ENCODE data around the gene STX18.

Gene STX18

DNA sequence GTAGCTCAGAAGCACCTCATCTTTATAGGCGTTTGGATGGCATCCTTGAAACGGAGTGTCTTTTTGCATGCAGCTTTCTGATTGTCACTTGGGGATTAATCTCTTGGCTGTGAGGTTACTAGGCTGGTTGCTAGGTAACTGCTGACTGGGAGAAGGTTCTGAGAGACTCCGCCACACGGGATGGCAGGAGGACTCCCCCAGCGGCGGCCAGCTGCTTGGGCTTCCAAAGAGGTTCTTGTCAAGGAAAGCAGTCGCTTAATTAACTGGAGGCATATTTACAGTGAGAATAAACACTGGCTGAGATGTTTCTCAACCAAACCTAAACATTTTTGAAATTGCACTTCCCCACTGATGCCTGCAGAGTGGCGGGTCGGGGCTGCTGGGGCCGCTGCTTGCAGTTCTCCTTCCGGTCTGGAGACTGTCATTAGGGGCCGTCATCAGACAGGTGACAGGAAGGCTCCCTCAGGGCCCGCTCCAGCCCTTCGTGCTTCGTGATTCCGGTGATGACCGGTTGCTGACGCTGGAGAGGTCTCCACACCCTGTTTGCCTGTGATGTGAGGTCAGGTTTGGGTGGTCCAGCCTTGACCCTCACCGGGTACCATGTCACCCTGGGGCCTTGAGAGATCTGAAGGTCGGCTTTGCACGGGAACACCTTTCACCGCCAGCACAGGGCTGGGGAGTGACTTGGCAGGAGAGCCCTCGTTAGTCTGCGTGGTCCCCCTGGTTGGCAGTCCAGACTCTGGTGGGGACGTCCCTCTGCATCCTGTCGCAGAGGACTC, 145.8 kb downstream of the STX18 start:
- no peak for DNase-seq

DNA sequence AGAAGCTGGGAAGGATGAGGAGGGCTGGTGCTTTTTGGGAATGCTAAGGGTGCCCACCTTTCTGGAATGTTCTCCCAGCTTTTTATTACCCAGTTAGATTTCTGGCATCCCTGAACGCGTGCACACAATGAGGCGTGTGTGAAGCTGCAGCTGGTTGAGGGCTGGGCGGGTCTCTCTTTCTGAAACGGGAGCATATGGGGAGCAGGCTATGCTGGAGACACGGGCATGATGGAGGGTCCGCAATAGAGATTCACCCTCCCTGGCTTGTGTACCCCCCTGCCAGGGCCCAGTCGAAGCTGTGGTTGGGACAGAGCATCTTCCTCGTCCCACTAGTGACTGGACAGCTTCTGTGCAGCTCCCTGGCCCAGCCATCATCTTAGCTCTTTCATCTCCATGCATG, 146.5 kb downstream of the STX18 start:
- DNase-seq: no peak

DNA sequence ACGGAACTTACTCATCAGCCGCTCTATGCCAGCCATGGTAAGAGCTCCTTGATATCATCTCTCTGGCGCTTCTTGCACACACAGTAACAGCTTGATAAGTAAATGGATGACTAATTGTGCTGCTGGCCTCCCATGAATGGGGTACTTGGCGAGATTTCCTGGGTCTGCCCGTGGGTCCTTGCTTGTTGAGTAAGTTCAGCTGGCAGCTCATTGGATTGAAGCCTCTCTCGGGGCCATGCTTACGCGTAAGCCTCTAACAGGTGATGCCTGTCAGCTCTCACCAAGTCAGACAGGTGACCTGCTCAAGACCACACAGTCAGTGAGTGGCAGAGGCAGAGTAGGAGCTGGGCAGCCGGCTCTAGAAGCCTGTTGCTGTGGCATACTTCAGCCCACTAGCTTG, 147.2 kb downstream of the STX18 start:
- DNase-seq: no peak

DNA sequence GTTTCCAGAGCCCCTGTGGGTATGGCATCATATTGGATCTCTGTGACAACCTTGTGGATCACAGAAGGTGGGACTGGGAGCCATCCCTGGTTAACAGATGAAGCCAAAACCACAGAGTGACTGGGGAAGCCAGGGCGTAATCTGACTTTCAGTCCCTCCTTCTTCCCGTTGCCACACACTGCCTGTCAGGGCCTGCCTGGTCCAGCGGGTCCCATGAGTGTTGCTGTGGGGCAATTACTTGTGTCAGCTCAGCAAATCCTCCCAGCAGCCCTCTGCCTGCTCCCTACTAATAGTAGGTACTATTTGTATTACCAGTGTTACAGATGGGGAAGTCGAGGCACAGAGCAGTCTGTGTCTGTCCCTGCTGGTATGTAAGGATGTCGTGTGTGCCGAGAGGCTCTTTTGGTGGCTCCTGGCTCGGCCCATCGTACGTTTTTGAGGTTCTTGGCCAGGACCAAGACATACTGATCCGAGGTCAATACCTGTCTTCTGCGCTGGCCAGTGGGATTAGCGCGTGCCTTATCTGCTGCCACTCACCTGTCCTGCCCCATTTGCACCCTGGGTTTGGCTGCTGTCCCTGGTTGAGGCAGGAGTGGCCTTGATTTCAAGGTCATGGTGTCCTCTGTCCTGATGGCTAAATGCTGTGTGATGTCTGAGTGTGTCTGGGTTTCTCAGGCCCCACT, 149.2 kb downstream of the STX18 start:
- no peak for DNase-seq

DNA sequence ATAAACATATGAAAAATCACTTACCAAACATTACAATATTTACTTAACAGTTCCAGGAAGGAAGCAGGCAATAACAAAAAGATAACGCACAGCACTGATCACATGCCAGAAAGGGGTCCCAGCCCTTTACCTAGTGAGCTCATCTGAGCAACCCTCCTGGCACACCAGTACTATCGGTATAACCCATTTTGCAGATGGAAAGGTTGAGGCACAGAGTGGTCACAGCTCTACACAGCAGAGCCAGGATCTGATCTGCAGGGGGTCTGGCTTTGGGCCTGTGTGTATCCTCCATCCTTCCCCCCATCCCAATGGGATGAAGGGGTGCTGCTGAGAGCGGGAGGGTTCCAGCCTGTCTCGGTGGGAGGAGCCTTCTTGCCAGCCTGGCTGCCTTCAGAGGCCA, 150.0 kb downstream of the STX18 start:
- no peak for DNase-seq

DNA sequence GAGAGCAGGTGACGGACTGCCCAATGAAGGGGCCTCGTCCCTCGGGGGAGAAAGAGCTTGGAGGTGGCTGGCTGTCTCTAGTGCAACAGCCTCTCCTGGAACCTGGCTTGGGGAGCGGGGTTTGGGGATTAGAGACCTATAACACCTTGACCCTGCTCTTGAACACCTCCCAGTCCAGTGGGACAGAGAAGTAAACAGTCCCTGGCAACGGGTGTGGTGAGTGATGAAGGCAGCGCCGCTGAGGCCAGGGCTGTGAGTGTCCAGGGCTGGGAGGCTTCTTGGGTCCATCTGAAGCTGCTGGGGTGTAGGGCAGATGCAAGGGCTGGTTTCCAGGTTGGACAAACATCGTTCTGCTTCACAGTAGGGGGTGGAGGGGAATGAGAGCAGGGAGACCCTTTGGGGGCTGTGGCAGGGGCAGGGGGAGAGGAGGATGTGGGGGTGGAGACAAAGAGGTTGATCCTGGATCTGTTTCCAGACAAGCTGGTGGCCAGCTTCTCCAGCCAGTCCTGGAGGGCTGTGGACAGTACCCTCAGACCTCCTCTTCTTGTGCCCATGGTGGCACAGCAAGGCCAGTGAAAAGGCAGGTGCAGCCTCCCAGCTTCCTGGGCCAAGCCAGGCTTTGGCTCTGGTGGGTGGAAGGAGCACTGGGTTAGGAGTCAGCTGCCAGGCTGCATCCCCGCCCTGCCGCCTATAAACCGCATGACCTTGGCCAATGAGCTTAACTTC, 151.2 kb downstream of the STX18 start:
- no peak for DNase-seq

DNA sequence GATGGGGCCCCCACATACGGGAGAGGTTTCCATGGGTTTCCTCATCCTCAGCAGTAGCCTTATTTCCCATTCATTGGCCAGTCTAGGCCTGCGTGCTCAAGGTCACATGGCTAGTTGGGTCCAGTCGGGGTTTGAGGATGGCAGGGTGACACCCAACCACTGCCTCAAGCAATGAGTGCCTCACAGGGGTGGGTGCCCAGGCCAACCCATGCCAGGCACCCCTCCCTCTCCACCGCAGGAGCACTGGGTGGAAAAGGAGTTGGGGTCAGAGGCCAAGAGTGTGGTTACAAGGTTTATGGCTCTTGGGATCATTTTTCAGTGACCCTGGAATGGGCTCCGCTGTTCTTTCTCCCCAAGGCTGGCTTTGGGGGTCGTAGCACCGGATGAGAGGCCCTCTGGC, 151.8 kb downstream of the STX18 start:
- no peak for DNase-seq

DNA sequence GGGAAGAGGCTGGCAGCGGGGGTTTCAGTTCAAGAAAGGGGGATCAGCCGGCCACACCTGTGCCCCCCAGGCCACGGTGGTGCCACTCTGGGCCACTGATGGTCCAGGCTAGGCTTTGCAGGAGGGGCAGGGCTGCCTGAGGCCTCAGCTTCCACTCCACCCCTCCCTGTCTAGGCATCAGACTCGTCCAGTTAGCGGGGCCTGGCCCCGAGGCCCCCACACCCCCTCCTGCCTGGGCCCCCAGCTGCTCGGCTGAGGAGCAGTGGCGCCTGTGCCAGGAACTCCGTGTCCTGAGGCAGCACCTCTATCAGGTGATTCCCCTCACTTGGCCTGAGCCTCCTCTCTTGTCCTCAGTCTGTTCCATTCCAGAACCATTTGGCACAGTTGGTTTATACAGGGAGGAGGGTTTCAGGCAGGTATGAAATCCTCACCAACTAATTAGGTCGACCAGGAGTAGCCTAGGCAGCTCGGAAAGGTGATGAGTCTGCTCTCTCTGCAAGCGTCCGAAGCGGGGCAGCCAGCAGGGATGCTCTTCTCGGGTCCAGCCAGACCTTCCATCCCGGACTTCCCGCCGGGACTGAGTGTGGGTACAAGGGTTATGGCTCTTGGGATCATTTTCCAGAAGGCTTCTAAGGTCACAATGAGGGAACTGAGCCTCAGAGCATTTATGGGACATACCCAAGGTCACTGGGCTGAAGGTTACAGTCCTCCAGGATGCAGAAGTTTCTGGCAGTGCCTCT, 152.8 kb downstream of the STX18 start:
- no peak for DNase-seq

DNA sequence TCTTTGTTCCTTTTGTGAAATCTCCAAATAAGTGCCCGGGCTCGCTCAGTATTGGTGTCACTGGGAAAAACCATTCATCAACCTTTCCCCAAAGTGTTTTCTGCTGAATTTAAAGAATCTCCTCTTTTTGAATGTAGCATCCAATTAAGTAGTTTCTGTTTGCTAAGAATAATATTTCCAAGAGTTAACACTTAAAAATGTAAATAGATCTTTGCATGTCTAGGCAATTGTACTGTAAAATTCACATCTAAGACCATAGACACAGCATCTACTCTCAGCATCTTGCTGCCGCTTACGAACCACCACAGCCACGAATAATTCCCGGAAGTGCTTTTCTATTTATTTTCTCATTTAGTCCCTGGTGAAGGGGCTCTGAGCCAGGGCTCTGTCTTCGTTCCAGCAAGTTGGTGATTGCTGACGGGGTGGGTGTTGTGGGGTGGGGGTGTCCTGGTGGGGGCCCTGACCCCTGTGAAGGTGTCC, 153.5 kb downstream of the STX18 start:
- no peak for DNase-seq

DNA sequence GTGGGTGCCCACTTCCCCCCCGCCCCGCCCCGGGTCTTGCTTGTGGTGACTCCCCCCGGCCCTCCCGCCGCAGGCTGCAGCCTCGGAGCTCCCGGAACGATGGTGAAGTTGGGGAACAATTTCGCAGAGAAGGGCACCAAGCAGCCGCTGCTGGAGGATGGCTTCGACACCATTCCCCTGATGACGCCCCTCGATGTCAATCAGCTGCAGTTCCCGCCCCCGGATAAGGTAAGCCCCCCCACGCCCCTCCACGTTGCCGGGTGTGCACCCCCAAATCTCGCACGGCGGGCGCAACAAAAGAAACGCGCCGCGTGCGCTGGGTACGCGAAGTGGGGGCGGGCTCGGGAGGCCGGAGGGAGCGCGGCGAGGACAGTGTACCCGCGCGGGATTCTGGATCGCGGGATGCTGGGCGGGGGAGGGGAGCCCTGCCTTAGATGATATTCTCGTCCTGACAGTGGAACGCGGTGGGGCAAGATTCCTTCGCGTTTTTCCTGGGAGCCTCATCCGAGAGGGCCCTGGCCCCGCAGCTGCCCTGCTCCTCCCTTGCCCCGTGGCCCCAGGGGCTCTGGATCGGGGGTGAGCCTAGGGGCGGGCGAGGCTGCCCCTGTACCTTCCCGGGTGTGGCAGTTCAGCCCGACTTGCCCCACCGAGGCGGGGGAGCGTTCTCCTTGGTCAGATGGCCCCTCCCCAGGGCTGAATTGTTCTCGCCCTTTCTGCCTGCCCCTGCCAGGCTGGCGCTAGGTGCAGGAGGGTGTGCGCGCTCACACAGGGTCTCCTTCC, 154.1 kb downstream of the STX18 start:
- no peak for DNase-seq

DNA sequence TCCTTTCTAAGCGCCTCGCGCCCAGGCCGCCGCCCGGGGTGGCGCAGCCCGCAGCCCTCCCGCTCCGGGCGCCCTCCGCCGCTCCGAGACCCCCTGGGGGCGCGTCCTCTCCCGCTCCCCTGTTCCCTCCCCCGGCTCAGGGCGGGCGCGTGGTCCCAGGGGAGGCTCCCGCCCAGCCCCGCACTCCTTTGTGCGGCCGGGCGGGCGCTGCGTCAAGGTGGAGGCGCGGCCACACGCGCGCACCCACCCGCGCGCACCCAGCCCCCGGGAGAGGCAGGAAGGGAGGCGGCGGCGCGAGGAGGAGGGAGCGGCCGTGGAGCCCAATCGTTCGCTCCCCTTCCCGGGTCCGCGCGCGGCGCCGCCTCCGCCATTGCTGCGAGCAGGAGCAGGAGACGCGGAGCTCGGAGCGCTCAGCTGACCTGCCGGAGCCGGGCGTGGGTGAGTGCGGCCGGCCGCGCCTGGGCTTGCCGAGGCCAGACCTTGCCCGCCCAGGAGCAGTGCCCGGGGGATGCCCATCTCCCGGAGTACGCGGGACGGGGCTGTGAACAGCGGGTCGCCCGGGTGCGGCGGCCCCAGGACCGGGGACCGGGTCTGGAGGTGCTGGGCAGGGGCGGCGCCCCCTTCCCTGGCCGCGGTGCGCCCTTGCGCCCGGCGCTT, 155.0 kb downstream of the STX18 start, which contains the start of gene NSG1:
Gene NSG1 (plus strand): TSS at position 367 of the 657 bp plus-strand sequence. CDS start 528 bp downstream, outside the sequence.
- no peak for DNase-seq

DNA sequence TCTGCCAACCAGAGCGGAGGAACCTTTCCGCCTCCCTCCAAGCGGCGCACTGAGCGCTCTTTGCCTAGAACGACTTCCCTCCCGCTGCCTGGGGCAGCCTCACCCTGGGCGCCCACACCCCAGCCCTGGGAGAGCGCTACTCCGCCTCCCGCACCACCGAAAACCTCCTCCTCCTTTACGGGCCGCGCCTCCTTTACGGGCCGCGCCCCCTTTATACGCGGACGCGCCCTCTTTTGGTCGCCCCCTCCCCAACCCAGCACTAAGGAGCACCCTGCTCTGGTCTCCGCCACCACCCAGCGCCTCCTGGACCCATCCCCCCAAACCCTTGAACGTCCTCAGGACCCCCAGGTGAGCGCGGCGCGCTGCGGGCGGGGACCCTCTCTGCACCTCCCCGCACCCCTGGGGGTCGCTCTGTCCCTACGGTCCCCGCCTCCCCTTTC, 155.5 kb downstream of the STX18 start:
- DNase-seq: no peak

DNA sequence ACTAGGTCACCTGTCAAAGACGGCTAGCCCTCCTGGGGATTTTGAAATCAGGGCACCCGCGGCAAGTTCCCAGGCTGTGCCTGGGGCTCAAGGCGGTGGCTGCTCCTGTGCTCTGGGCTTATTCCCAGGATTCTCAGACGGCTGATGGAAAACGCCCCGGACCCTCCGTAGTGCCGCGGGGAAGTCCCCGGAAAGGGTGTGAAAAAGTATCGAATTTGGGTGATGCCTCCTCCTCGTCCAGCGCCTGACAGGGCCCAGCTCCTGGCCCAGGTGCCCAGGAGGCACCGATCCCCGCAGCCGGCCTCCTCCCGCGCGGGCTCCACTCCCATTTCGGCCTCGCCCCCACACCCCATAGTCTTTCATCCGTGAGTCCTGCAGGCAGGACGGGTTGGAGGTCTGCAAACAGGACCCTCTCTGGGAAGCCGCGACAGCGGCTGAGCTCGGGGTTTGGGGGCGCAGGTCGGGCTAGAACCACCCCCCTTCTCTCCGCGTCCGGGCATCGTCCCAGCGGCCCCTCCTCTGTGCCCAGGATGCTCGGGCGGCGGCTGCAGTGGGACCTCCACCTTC, 156.0 kb downstream of the STX18 start:
- DNase-seq: no peak

DNA sequence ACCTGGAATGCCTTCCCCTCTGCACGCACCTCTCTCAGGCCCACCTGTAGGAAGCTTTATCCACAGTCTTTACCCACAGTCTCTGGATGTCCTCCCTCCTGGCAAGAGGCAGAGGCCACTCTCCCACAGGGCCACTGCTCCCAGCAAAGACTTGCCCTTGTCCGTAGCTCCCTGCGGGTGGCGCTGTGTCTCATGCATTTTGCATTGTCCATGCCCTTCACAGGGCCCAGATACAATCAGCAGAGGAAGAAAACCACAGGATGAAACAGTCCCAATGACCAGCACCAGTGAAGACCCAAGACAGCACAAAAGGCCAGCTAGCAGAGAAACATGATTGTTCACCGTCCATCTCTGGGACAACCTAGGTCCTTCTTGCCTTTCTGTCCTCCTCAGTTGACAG, 157.0 kb downstream of the STX18 start:
- peak in 1 of 2 donors; percentile 13 for DNase-seq

DNA sequence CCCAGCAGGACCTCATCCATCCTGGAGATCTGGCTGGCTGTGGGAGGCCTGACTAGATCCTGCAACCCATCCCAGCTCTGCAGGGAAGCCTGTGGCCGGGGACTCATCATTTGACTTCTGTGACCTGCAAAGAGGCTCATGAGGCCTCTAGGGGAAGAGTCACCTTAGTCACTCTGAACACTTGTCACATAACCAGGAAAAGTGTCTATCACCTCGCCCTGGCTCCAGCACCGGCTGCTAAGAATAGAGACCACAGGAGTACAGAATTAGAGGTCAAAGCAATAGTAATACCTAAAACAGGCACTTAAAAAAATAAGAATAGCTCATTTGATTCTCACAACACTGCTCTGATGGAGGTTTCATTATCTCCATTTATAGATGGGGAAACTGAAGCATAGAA, 158.8 kb downstream of the STX18 start:
- DNase-seq: no peak

DNA sequence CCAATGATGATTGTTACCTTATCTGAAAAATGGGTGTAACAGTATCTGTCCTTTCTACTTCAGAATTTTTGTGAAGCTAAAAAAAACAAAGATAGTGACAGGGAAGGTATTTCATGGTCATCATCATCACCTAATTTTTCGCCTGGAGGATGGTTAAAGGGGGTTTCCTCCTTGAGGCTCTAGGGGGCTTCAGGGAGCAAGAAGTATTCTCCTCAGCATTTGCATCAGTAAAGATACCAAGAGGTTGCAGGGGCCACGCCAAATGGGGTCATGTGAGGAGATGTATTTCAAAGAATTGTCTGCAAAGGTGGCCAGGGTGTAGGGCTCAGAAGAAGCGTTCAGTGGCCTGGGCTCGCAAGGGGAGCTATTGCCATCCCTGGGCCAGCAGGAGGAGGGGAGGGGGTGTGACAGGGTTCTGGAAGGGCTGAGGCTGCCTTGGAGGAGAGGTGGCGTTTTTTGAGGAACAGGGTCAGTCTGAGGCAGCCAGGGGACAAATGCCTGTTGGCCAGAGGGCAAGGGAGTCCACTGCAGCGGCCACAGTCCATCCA, 162.2 kb downstream of the STX18 start:
- no peak for DNase-seq

DNA sequence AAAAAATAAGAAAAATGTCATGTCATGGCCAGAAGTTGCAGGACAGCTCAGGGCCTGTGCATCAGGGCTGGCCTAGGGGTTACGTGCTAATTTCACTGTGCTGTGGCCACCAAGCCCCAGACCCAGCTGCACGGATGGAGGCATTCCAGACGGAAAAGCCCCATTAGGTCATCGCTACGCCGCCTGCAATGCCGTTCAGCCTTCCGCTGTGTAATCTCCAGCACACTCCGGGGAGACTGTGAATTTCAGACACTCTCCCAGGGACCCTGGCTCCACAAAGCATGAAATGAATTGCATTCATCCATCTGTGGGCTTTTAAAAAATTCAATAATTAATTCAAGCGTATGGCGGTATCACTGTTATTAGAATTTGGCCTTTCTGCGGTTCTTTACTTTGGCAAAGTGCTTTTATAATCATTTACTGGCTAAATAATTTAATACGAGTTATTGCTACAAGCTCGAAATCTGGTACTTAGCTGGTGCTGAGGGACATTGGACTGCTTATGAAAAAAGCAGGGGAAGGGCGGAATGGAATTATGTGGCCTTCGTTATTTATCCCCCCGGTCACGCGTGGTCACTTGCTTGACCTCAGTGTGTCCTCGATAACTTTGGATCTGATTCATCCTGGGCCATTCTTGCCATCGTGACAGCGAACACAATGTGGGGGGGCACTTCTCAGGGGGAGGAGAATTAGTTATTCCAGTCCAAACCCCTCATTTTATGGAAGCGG, 164.0 kb downstream of the STX18 start:
- DNase-seq: no peak

DNA sequence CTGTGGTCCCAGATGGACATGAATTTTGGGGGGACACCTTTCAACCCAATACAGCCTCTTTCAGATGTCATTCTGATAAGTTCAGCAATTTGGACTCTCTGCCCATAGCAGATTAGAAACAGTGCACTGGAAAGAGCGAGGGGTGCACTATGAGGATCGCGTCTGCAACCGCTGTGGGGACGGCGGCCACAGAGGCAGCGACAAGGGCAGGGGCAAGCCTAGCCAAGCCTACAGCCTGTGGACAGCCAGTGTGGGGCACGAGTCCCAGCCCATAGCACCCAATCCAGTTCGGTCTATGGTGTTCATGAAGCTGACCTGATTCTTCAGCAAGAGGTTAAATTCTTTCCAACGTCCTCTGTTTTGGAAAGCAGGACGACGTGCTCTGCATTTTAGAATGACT, 164.7 kb downstream of the STX18 start:
- no peak for DNase-seq

DNA sequence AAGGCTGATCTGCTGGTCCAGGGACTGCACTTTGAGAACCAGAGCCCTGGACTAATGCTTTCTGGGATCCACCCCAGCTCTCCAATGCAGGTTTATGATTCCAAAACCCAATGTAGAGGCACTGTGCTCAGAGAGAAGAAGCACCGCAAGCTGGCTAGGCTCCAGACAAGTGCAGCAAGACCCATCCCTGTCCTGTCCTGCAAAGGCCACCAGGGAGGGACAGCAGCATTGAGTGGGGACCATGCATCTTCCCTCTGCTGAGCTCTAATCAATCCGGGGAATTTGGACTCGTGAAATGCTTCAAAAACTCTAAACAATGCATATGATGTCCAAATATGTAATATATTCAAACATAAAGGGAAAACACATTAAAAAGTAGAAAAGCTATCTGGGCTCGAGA, 165.8 kb downstream of the STX18 start:
- no peak for DNase-seq
